ENCODE data around the gene RBMS3. TPM values are rescaled to one million over a fixed set of nuclear protein-coding genes. Genes with fewer than 3 reads are reported as not detected.
"Not testable (repeated sequence)": the region's sequence is repeated elsewhere in the genome, so short reads cannot be mapped to it uniquely, and the experiment has no call there.

Gene RBMS3
- total and polyA plus RNA-seq, 4 donors = 4.8 to 117 (median 29.4) TPM

DNA sequence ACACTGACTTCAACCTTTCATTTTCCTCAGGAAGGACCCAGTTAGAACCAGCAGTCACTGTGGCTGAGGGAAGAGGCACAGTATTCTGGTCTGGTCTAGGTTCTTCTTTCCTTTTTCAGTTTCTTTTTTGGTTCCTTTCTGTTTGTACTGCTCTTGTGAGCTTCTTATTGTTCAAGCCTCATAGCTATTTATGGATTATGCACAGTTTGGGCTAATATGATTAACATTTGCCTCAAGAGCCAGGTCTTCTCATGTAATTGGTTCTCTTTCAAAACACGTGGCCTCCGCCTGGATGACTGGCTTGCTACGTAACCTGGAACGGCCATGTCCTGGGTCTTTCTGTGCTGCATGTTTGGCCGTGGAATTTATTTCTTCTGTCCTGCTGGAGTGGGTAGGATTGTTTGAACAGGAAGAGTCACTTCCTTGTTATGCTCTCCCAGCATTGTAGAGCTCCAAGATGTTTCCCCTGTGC lies 43.3 kb downstream of the RBMS3 start:
- Histone ChIP-seq H3K36me3 (ENCODE audit: control insufficient read depth in 4 of 4, insufficient read depth in 4 of 4, low read length in 4 of 4) (no peaks in the 10 kb centered on the region), H3K9me3 (ENCODE audit: control insufficient read depth in 4 of 4, insufficient read depth in 3 of 4, low read length in 3 of 4) (no peaks in the 10 kb centered on the region), H3K27ac (ENCODE audit: low read depth in 1 of 2, low read length in 1 of 2) (peak overlapping the region; percentile 66 to 77), H3K4me3 (no peak overlapping the region), H3K27me3 (ENCODE audit: control insufficient read depth in 3 of 3, insufficient read depth in 3 of 3, low read length in 2 of 3) (no peaks in the 10 kb centered on the region), H3K4me1 (ENCODE audit: control insufficient read depth in 5 of 5, insufficient read depth in 5 of 5, low read length in 5 of 5) (peaks cover 0 to 11% (median 0%) of the 10 kb centered on the region in 5 donors), H3K9ac (ENCODE audit: insufficient read depth in 1 of 2, low read length in 2 of 2) (no peak overlapping the region)
- peak in 2 of 3 donors; percentile 42 to 51 for DNase-seq
- peak; percentile 82 for ATAC-seq (ENCODE audit: insufficient read depth, low FRiP score)
- 31 to 51% methylated on average over 5 of the region's 5 CpGs for WGBS, 2 donors
- TF ChIP-seq, protein P1, sequence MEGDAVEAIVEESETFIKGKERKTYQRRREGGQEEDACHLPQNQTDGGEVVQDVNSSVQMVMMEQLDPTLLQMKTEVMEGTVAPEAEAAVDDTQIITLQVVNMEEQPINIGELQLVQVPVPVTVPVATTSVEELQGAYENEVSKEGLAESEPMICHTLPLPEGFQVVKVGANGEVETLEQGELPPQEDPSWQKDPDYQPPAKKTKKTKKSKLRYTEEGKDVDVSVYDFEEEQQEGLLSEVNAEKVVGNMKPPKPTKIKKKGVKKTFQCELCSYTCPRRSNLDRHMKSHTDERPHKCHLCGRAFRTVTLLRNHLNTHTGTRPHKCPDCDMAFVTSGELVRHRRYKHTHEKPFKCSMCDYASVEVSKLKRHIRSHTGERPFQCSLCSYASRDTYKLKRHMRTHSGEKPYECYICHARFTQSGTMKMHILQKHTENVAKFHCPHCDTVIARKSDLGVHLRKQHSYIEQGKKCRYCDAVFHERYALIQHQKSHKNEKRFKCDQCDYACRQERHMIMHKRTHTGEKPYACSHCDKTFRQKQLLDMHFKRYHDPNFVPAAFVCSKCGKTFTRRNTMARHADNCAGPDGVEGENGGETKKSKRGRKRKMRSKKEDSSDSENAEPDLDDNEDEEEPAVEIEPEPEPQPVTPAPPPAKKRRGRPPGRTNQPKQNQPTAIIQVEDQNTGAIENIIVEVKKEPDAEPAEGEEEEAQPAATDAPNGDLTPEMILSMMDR (IDR thresholded peaks at IDR 0.05; ENCODE audit: control extremely low read depth, extremely low read depth) = no peak

DNA sequence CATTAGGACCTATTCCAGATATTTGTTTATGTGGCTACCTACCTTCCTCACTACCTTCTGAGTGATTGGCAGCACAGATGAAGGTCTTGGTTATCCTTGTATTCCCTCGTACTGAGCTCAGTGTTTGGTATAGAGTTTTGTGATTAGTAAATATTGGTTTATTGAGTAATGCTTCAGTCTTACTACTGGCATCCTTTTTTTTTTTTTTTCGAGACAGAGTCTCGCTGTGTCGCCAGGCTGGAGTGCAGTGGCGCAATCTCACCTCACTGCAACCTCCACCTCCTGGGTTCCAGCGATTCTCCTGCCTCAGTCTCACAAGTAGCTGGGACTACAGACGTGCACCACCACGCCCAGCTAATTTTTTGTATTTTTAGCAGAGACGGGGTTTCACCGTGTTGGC lies 45.7 kb downstream of the RBMS3 start:
- ATAC-seq (ENCODE audit: insufficient read depth, low FRiP score) = not testable (repeated sequence)

DNA sequence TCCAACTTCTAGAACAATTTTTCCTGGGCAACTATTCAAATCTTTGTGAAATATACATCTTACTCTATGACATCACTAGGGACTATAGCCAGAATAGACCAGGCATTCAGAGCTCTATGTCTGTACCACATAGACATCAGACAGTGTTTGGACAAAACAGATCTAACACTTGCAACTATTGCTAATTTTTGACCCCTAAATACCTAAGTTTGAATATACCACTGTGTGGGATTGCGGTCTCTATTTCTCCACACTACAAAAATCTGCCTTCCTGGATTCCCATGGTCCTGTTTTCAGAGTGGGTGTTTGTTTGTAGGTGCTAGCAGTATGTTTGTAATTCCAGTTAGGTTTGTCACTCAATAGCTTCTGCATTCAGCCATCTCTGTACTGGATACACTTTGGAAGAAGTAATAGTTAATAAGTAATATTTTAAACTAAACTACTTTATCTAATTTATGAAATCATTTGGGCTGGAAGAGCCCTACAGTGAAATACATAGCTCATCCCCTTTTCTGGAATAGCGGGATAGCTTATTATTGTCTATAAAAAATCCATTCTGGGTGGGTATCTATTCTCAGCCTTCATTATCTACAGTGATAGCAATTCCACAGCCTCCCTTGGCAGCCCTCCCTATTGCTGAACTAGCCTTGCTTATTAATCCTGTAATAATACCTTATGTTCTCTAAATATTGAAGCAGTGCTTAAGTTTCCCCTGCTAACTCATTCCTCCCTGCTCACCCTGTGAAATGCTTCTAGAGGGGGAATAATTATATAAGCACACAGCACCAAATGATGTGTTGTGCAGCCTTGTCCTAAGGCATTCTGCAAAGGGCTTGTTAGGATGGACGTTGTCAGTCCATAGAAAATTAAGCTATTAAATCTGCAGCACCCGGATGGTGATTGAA lies 49.4 kb downstream of the RBMS3 start:
- TF ChIP-seq, protein P1 (IDR thresholded peaks at IDR 0.05; ENCODE audit: control extremely low read depth, extremely low read depth) = no peak
- peaks cover 3 to 36% (median 17%) of the 10 kb centered on the region in 5 donors for H3K4me1 ChIP-seq (ENCODE audit: control insufficient read depth in 5 of 5, insufficient read depth in 5 of 5, low read length in 5 of 5)
- 90 to 91% methylated on average over 4 of the region's 4 CpGs for WGBS, 2 donors

More for the DNA sequence above, 45.7 kb downstream of the RBMS3 start:
- H3K27me3 ChIP-seq (ENCODE audit: control insufficient read depth in 3 of 3, insufficient read depth in 3 of 3, low read length in 2 of 3); H3K9ac ChIP-seq (ENCODE audit: insufficient read depth in 1 of 2, low read length in 2 of 2); H3K27ac ChIP-seq (ENCODE audit: low read depth in 1 of 2, low read length in 1 of 2); DNase-seq; H3K9me3 ChIP-seq (ENCODE audit: control insufficient read depth in 4 of 4, insufficient read depth in 3 of 4, low read length in 3 of 4); H3K36me3 ChIP-seq (ENCODE audit: control insufficient read depth in 4 of 4, insufficient read depth in 4 of 4, low read length in 4 of 4); H3K4me3 ChIP-seq: not testable (repeated sequence)
- 91 to 93% methylated on average over 9 to 10 of the region's 10 CpGs for WGBS, 2 donors
- peaks cover 0 to 24% (median 4%) of the 10 kb centered on the region in 5 donors for H3K4me1 ChIP-seq (ENCODE audit: control insufficient read depth in 5 of 5, insufficient read depth in 5 of 5, low read length in 5 of 5)

DNA sequence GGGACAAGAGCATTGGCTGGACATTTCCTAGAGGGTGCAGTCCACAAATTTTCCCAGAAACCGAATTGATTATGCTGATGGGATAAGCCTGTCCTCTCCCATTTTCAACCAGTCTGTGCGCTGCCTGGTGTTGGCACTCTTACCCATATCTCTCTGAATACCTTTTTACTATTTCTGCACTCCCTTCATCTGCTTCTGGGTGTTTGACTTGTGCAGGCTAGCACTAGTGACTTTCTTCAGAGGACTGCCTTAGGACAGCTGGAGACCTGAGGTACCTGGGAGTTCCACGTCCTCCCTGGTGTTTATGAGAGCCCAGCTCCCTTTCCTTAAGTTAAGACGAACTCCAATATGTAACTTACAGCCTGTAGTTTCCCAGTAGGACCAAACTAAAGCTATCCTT lies 50.2 kb downstream of the RBMS3 start:
- TF ChIP-seq, protein P1 (IDR thresholded peaks at IDR 0.05; ENCODE audit: control extremely low read depth, extremely low read depth) = no peak
- Histone ChIP-seq H3K36me3 (ENCODE audit: control insufficient read depth in 4 of 4, insufficient read depth in 4 of 4, low read length in 4 of 4) (no peaks in the 10 kb centered on the region), H3K4me3 (no peak overlapping the region), H3K9ac (ENCODE audit: insufficient read depth in 1 of 2, low read length in 2 of 2) (no peak overlapping the region), H3K9me3 (ENCODE audit: control insufficient read depth in 4 of 4, insufficient read depth in 3 of 4, low read length in 3 of 4) (no peaks in the 10 kb centered on the region), H3K27ac (ENCODE audit: low read depth in 1 of 2, low read length in 1 of 2) (peak overlapping the region in 1 of 2 donors; percentile 16), H3K27me3 (ENCODE audit: control insufficient read depth in 3 of 3, insufficient read depth in 3 of 3, low read length in 2 of 3) (no peaks in the 10 kb centered on the region), H3K4me1 (ENCODE audit: control insufficient read depth in 5 of 5, insufficient read depth in 5 of 5, low read length in 5 of 5) (peaks cover 3 to 43% (median 17%) of the 10 kb centered on the region in 5 donors)
- no peak for ATAC-seq (ENCODE audit: insufficient read depth, low FRiP score)
- DNase-seq = no peak
- 86 to 92% methylated on average over 4 of the region's 4 CpGs for WGBS, 2 donors

More for the DNA sequence above, 49.4 kb downstream of the RBMS3 start:
- Histone ChIP-seq H3K36me3 (ENCODE audit: control insufficient read depth in 4 of 4, insufficient read depth in 4 of 4, low read length in 4 of 4) (no peaks in the 10 kb centered on the region), H3K9me3 (ENCODE audit: control insufficient read depth in 4 of 4, insufficient read depth in 3 of 4, low read length in 3 of 4) (no peaks in the 10 kb centered on the region), H3K27me3 (ENCODE audit: control insufficient read depth in 3 of 3, insufficient read depth in 3 of 3, low read length in 2 of 3) (no peaks in the 10 kb centered on the region), H3K4me3 (no peak overlapping the region), H3K9ac (ENCODE audit: insufficient read depth in 1 of 2, low read length in 2 of 2) (no peak overlapping the region), H3K27ac (ENCODE audit: low read depth in 1 of 2, low read length in 1 of 2) (no peak overlapping the region)
- DNase-seq (peak in 1 of 3 donors; percentile 39), ATAC-seq (ENCODE audit: insufficient read depth, low FRiP score) (no peak)

All from lung (tissue), 12 donors.